H1 (cell line): ENCODE measurements around the gene BET1L. TPM values are rescaled to one million over a fixed set of nuclear protein-coding genes. Genes with fewer than 3 reads are reported as not detected.

Experiments
- CTCF ChIA-PET: fragments of 300-600 bp; sonication (Branson Sonifier 250); formaldehyde crosslinking; loops from one replicate; lab custom pipeline; 2021; ENCODE audit not compliant: partially characterized antibody; lab: Charles Lee
- POLR2A ChIA-PET: fragments of 300-600 bp; sonication (Branson Sonifier 250); formaldehyde crosslinking; loops from one replicate; lab custom pipeline; 2021; ENCODE audit warnings: inconsistent platforms; ENCODE audit not compliant: partially characterized antibody; lab: Charles Lee
- DNase-seq, 2 experiments: peaks; one replicate each; pipeline versions ENCODE4 v3.0.0 to v3.0.0-alpha.2; 2010 to 2022; ENCODE audit warnings: low spot score in 2 of 2, low read depth in 1 of 2, mixed read lengths in 1 of 2
- FAIRE-seq: peaks from 2 replicates; lab custom pipeline; 2011; peaks lifted over from hg19 to GRCh38; lab: Jason Lieb, UNC
- H2AFZ ChIP-seq: 2 replicates; pipeline ENCODE4 v1.8.1; 2012; ENCODE audit warnings: low read length, inconsistent platforms
- H2AK5ac ChIP-seq: 2 replicates; pipeline ENCODE4 v1.6.1; 2013; ENCODE audit warnings: low read depth, low read length
- H2BK120ac ChIP-seq: replicated peaks from 2 replicates; pipeline ENCODE3; 2013; ENCODE audit warnings: low read depth, low read length, inconsistent platforms
- H2BK12ac ChIP-seq: 2 replicates; pipeline ENCODE4 v1.6.1; 2013; ENCODE audit warnings: low read depth, low read length
- H2BK15ac ChIP-seq: 2 replicates; pipeline ENCODE4 v1.6.1; 2013; ENCODE audit warnings: low read length
- H2BK20ac ChIP-seq: 2 replicates; pipeline ENCODE4 v1.6.1; 2013; ENCODE audit warnings: low read length
- H2BK5ac ChIP-seq: 2 replicates; pipeline ENCODE4 v1.6.1; 2013; ENCODE audit warnings: low read depth, low read length
- H3K14ac ChIP-seq: 2 replicates; pipeline ENCODE4 v1.6.1; 2013; ENCODE audit warnings: inconsistent platforms; ENCODE audit not compliant: insufficient read length
- H3K18ac ChIP-seq: 2 replicates; pipeline ENCODE4 v1.6.1; 2013; ENCODE audit warnings: low read length; ENCODE audit errors: extremely low read depth
- H3K23ac ChIP-seq: 2 replicates; pipeline ENCODE4 v1.6.1; 2013; ENCODE audit warnings: inconsistent platforms; ENCODE audit not compliant: insufficient read length
- H3K23me2 ChIP-seq: 2 replicates; pipeline ENCODE4 v1.6.1; 2013; ENCODE audit warnings: low read depth, low read length
- H3K27ac ChIP-seq: 2 replicates; pipeline ENCODE4 v1.6.1; 2011; ENCODE audit warnings: low read depth, low read length, inconsistent platforms
- H3K27me3 ChIP-seq, 4 experiments: replicated peaks in 1 of 4; 1 replicate in 1 of 4; 2 replicates in 3 of 4; pipeline versions ENCODE4 v1.6.1 to v1.8.1; 2011 to 2013; ENCODE audit warnings: low read length in 3 of 4, mild to moderate bottlenecking in 3 of 4, inconsistent platforms in 2 of 4, mixed read lengths in 2 of 4, moderate library complexity in 1 of 4; ENCODE audit not compliant: control insufficient read depth in 3 of 4, insufficient read depth in 3 of 4; ENCODE audit errors: extremely low read depth in 1 of 4
- H3K36me3 ChIP-seq, 4 experiments: 2 replicates each; pipeline versions ENCODE4 v1.6.1 to v1.8.1; 2011 to 2013; ENCODE audit warnings: mild to moderate bottlenecking in 4 of 4, low read length in 3 of 4, moderate library complexity in 2 of 4, control low read depth in 1 of 4, inconsistent platforms in 1 of 4; ENCODE audit not compliant: insufficient read depth in 4 of 4, control insufficient read depth in 2 of 4
- H3K4ac ChIP-seq: replicated peaks from 2 replicates; pipeline ENCODE3; 2013; ENCODE audit warnings: low read length, low read depth, mixed read lengths, inconsistent platforms; ENCODE audit not compliant: insufficient read length
- H3K4me1 ChIP-seq, 4 experiments: replicated peaks in 1 of 4; 1 replicate in 1 of 4; 2 replicates in 3 of 4; pipeline versions ENCODE4 v1.6.1 to v1.8.1; 2011 to 2013; ENCODE audit warnings: low read length in 3 of 4, inconsistent platforms in 2 of 4, mixed read lengths in 1 of 4; ENCODE audit not compliant: insufficient read depth in 4 of 4, control insufficient read depth in 3 of 4
- H3K4me2 ChIP-seq, 2 experiments: 2 replicates each; pipeline versions ENCODE4 v1.6.1 to v1.8.1; 2011 to 2013; ENCODE audit warnings: low read depth in 2 of 2, low read length in 2 of 2, control low read depth in 1 of 2, inconsistent platforms in 1 of 2, mild to moderate bottlenecking in 1 of 2; ENCODE audit not compliant: insufficient read depth in 1 of 2
- H3K4me3 ChIP-seq, 4 experiments: fragments of 200-600, 300-600 bp in 1 of 4; sonication (generic), shearing (Covaris generic), sonication (Bioruptor Twin) in 1 of 4; 2 replicates each; pipeline versions ENCODE4 v1.5.1 to v1.8.1; 2011 to 2016; ENCODE audit warnings: low read length in 4 of 4, low read depth in 3 of 4, control low read depth in 2 of 4, inconsistent platforms in 2 of 4, mild to moderate bottlenecking in 2 of 4, mixed read lengths in 1 of 4, moderate library complexity in 1 of 4; ENCODE audit not compliant: insufficient read depth in 2 of 4; ENCODE audit errors: extremely low read depth in 1 of 4
- H3K56ac ChIP-seq: replicated peaks from 2 replicates; pipeline ENCODE3; 2013; ENCODE audit warnings: low read depth, mild to moderate bottlenecking, mixed read lengths, low read length, inconsistent platforms; ENCODE audit not compliant: insufficient read length
- H3K79me1 ChIP-seq: 2 replicates; pipeline ENCODE4 v1.6.1; 2013; ENCODE audit warnings: low read depth, low read length, control low read depth
- H3K79me2 ChIP-seq, 2 experiments: 2 replicates each; pipeline versions ENCODE4 v1.6.1 to v1.8.1; 2012 to 2013; ENCODE audit warnings: low read length in 2 of 2, mild to moderate bottlenecking in 2 of 2, inconsistent platforms in 1 of 2; ENCODE audit not compliant: insufficient read depth in 2 of 2, control insufficient read depth in 1 of 2
- H3K9ac ChIP-seq, 4 experiments: replicated peaks in 1 of 4; 1 replicate in 1 of 4; 2 replicates in 3 of 4; pipeline versions ENCODE4 v1.6.1 to v1.8.1; 2011 to 2013; ENCODE audit warnings: low read depth in 3 of 4, low read length in 3 of 4, control low read depth in 2 of 4, mild to moderate bottlenecking in 2 of 4, moderate library complexity in 2 of 4, inconsistent platforms in 1 of 4; ENCODE audit errors: extremely low read depth in 1 of 4
- H3K9me3 ChIP-seq, 2 experiments: 2 replicates each; pipeline versions ENCODE4 v1.6.1 to v1.8.1; 2012 to 2013; ENCODE audit warnings: mild to moderate bottlenecking in 2 of 2, moderate library complexity in 2 of 2, control low read depth in 1 of 2, inconsistent platforms in 1 of 2, low read depth in 1 of 2, low read length in 1 of 2, mixed read lengths in 1 of 2; ENCODE audit not compliant: insufficient read depth in 2 of 2
- H4K20me1 ChIP-seq, 2 experiments: replicated peaks in 1 of 2; 2 replicates each; pipeline versions ENCODE3 to v1.8.1; 2011 to 2013; ENCODE audit warnings: inconsistent platforms in 2 of 2, low read length in 2 of 2, mild to moderate bottlenecking in 1 of 2; ENCODE audit not compliant: insufficient read depth in 2 of 2, control insufficient read depth in 1 of 2
- H4K5ac ChIP-seq: 2 replicates; pipeline ENCODE4 v1.6.1; 2013; ENCODE audit warnings: low read length, low read depth, mixed read lengths, inconsistent platforms; ENCODE audit not compliant: insufficient read length
- H4K8ac ChIP-seq: 2 replicates; pipeline ENCODE4 v1.8.0; 2013; ENCODE audit warnings: mild to moderate bottlenecking, moderate library complexity, low read length, inconsistent platforms; ENCODE audit not compliant: insufficient read depth; ENCODE audit errors: extremely low read depth
- H4K91ac ChIP-seq: replicated peaks from 2 replicates; pipeline ENCODE3; 2013; ENCODE audit warnings: low read length, mixed read lengths, inconsistent platforms; ENCODE audit not compliant: insufficient read length
- HDAC2 ChIP-seq, 2 experiments: fragments of 300-600 bp in 1 of 2; sonication (generic) in 1 of 2; IDR thresholded peaks; 2 replicates each; pipeline ENCODE4 v1.6.1; 2011 to 2012; ENCODE audit warnings: low read depth in 2 of 2, low read length in 2 of 2, mild to moderate bottlenecking in 2 of 2, moderate library complexity in 2 of 2, borderline replicate concordance in 1 of 2, inconsistent platforms in 1 of 2
- KDM4A ChIP-seq: IDR thresholded peaks from one replicate; pipeline ENCODE4 v1.7.1; 2012; ENCODE audit warnings: low read depth, mild to moderate bottlenecking, moderate library complexity, low read length, inconsistent platforms; ENCODE audit not compliant: severe bottlenecking
- WGBS, 2 experiments: shearing (Covaris generic) in 1 of 2; methylation state at CpG; one replicate each; pipeline versions ENCODE4 v1.1.6 to v1.1.7; 2013 to 2015; ENCODE audit warnings: low lambda C conversion rate in 2 of 2, mixed read lengths in 2 of 2, inconsistent platforms in 1 of 2, low coverage in 1 of 2, missing lambda C conversion rate in 1 of 2; ENCODE audit not compliant: insufficient replicate concordance in 2 of 2, insufficient coverage in 1 of 2, insufficient read length in 1 of 2; ENCODE audit errors: extremely low coverage in 1 of 2, missing lambda C conversion rate in 1 of 2; 5-methylcytosine and 5-hydroxymethylcytosine counted together
- polyA plus RNA-seq, 7 experiments: library from polyadenylated mRNA; depleted of rRNA in 3 of 7; stranded (reverse) in 5 of 7; unstranded in 2 of 7; fragments of >200 nt in 5 of 7; fragments of 200-250 nt in 2 of 7; gene quantifications; 1 replicate in 5 of 7; 2 replicates in 1 of 7; 4 replicates in 1 of 7; pipeline versions ENCODE4 v1.2.1 to v1.2.3, GENCODE V29; 2011 to 2013; ENCODE audit warnings: missing spikeins in 2 of 7, mixed read lengths in 2 of 7
- total RNA-seq: library from RNA; stranded (reverse); fragmentation: NEBNext Ultra II Directional; extraction: Animal tissue kit (Norgen Biotek cat#: 25700); gene quantifications from 2 replicates; pipeline ENCODE4 v1.2.1, GENCODE V29; 2021

The BET1L gene
- total and polyA plus RNA-seq, 2 of the 8 experiments (the other 6 are each of a cell fraction or from before 2014, with no cell fraction given): 40.2 to 61.9 TPM

GRCh38 chr11:223884-224283, 16.7 kb upstream of the BET1L start:
- H3K9me3 ChIP-seq: no peaks in the 10 kb centered on the region
- H3K79me2 ChIP-seq: peaks cover 0 to 7% of the 10 kb centered on the region in 2 experiments; a peak in 1 of 4 replicates
- H2BK15ac ChIP-seq: no peak overlapping the region
- POLR2A ChIA-PET: interaction anchor here (1.5 to 1.6 kb wide), 2 partner anchors 8 to 15 kb away, joined by 4 to 6 read pairs; no protein-coding TSS in a partner anchor
- H4K5ac ChIP-seq: no peak overlapping the region
- no peaks in the 10 kb centered on the region for H3K4me1 ChIP-seq
- no peak overlapping the region for H2BK120ac ChIP-seq
- H2BK5ac ChIP-seq: no peak overlapping the region
- no peak overlapping the region for H3K4me2 ChIP-seq
- no peak overlapping the region for H2BK12ac ChIP-seq
- no peak for FAIRE-seq
- CTCF ChIA-PET: interaction anchor here (1.3 to 1.4 kb wide), 2 partner anchors 27 to 192 kb away, joined by 3 to 5 read pairs; no protein-coding TSS in a partner anchor
- 93% methylated on average over 7 of the region's 9 CpGs; no CpG with 5 or more reads in 1 of the 2 experiments for WGBS, 2 experiments
- no peak for DNase-seq
- H3K23me2 ChIP-seq: no peaks in the 10 kb centered on the region
- H3K23ac ChIP-seq: no peak overlapping the region
- no peak overlapping the region for H3K14ac ChIP-seq
- no peak overlapping the region for H3K4me3 ChIP-seq
- H3K27ac ChIP-seq: no peak overlapping the region
- H2AFZ ChIP-seq: no peak overlapping the region
- H2BK20ac ChIP-seq: no peak overlapping the region
- H3K36me3 ChIP-seq: no peaks in the 10 kb centered on the region; a peak in 2 of 8 replicates
- H3K27me3 ChIP-seq: no peaks in the 10 kb centered on the region
- H3K4ac ChIP-seq: no peak overlapping the region
- H2AK5ac ChIP-seq: no peak overlapping the region
- no peak overlapping the region for H3K56ac ChIP-seq
- no peak overlapping the region for H3K18ac ChIP-seq
- H4K91ac ChIP-seq: no peak overlapping the region
- H4K8ac ChIP-seq: no peak overlapping the region
- H4K20me1 ChIP-seq: no peaks in the 10 kb centered on the region
- H3K9ac ChIP-seq: no peak overlapping the region
- no peaks in the 10 kb centered on the region; the same call in 1 of the 2 replicates for H3K79me1 ChIP-seq
- TF ChIP-seq HDAC2 (IDR thresholded peaks at IDR 0.05; ENCODE audit: borderline replicate concordance in 1 of 2, low read depth in 2 of 2, low read length in 2 of 2) (no peak), KDM4A (no peak)
